IMR-90 (cell line): ENCODE measurements around the gene SLC26A11. TPM values are rescaled to one million over a fixed set of nuclear protein-coding genes. Genes with fewer than 3 reads are reported as not detected.

Experiments
- ATAC-seq: fragments of 200-7000 bp; cut with Tn5 transposase; 2 replicates; pipeline ENCODE4 v1.9.1; 2020; ENCODE audit warnings: low read depth, mild to moderate bottlenecking, moderate library complexity
- BruUV-seq: library from RNA; stranded (reverse); fragments of 400-500 nt; replicated peaks from 2 replicates; lab custom pipeline; 2021; lab: Mats Ljungman, UMichigan
- CTCF ChIA-PET: fragments of 300-600 bp; formaldehyde crosslinking; extraction: SDS; loops from one replicate; lab custom pipeline; 2021; ENCODE audit warnings: antibody characterized with exemption; lab: Yijun Ruan, JAX
- POLR2A ChIA-PET: fragments of 300-600 bp; sonication (Branson Sonifier 250); formaldehyde crosslinking; loops from one replicate; lab custom pipeline; 2022; ENCODE audit warnings: antibody characterized with exemption; ENCODE audit not compliant: unreplicated experiment; lab: Charles Lee
- DNase-seq: peaks from one replicate; pipeline ENCODE4 v3.0.0; 2013
- H2AFZ ChIP-seq: replicated peaks from 2 replicates; pipeline ENCODE3; 2013; ENCODE audit warnings: low read length, mild to moderate bottlenecking; ENCODE audit not compliant: poor library complexity
- H2AK5ac ChIP-seq: 2 replicates; pipeline ENCODE4 v1.6.1; 2013; ENCODE audit warnings: low read depth, low read length, inconsistent platforms
- H2AK9ac ChIP-seq: replicated peaks from 2 replicates; pipeline ENCODE3; 2013; ENCODE audit warnings: mild to moderate bottlenecking, low read depth, low read length, moderate library complexity; ENCODE audit not compliant: poor library complexity
- H2BK120ac ChIP-seq: 2 replicates; pipeline ENCODE4 v1.6.1; 2013; ENCODE audit warnings: low read depth, low read length, inconsistent platforms
- H2BK15ac ChIP-seq: 3 replicates; pipeline ENCODE4 v1.6.1; 2013; ENCODE audit warnings: low read depth, low read length, inconsistent platforms
- H2BK20ac ChIP-seq: 2 replicates; pipeline ENCODE4 v1.6.1; 2013; ENCODE audit warnings: low read depth, mild to moderate bottlenecking, inconsistent platforms, low read length, moderate library complexity
- H2BK5ac ChIP-seq: 2 replicates; pipeline ENCODE4 v1.6.1; 2013; ENCODE audit warnings: mild to moderate bottlenecking, low read depth, low read length, inconsistent platforms; ENCODE audit not compliant: poor library complexity, severe bottlenecking
- H3K14ac ChIP-seq: replicated peaks from 2 replicates; pipeline ENCODE4 v1.6.1; 2013; ENCODE audit warnings: low read depth, low read length, inconsistent platforms
- H3K18ac ChIP-seq: 2 replicates; pipeline ENCODE4 v1.6.1; 2013; ENCODE audit warnings: low read depth, low read length, control low read depth
- H3K23ac ChIP-seq: 2 replicates; pipeline ENCODE4 v1.6.1; 2013; ENCODE audit warnings: low read depth, low read length, inconsistent platforms
- H3K27ac ChIP-seq: 2 replicates; pipeline ENCODE4 v1.5.1; 2013; ENCODE audit warnings: mild to moderate bottlenecking, control low read depth, low read length; ENCODE audit not compliant: insufficient read depth
- H3K27me3 ChIP-seq: 2 replicates; pipeline ENCODE4 v1.6.1; 2013; ENCODE audit warnings: low read length; ENCODE audit not compliant: control insufficient read depth, insufficient read depth
- H3K36me3 ChIP-seq: 2 replicates; pipeline ENCODE4 v1.6.1; 2013; ENCODE audit warnings: low read length, mixed read lengths; ENCODE audit not compliant: control insufficient read depth, insufficient read depth
- H3K4ac ChIP-seq: 2 replicates; pipeline ENCODE4 v1.6.1; 2013; ENCODE audit warnings: low read depth, low read length, inconsistent platforms
- H3K4me1 ChIP-seq: 2 replicates; pipeline ENCODE4 v1.6.1; 2013; ENCODE audit warnings: low read length, mixed read lengths; ENCODE audit not compliant: control insufficient read depth, insufficient read depth
- H3K4me2 ChIP-seq: 2 replicates; pipeline ENCODE4 v1.6.1; 2013; ENCODE audit warnings: low read depth, mild to moderate bottlenecking, control low read depth, low read length, moderate library complexity
- H3K4me3 ChIP-seq: 2 replicates; pipeline ENCODE4 v1.5.1; 2013; ENCODE audit warnings: low read depth, mild to moderate bottlenecking, control low read depth, low read length, moderate library complexity; ENCODE audit not compliant: insufficient read depth
- H3K56ac ChIP-seq: 2 replicates; pipeline ENCODE4 v1.6.1; 2013; ENCODE audit warnings: low read length, inconsistent platforms; ENCODE audit not compliant: insufficient read depth; ENCODE audit errors: extremely low read depth
- H3K79me1 ChIP-seq, 2 experiments: 2 replicates each; pipeline ENCODE4 v1.6.1; 2013; ENCODE audit warnings: low read length in 2 of 2, inconsistent platforms in 1 of 2, low read depth in 1 of 2
- H3K9ac ChIP-seq: 2 replicates; pipeline ENCODE4 v1.6.1; 2013; ENCODE audit warnings: low read depth, low read length, control low read depth
- H3K9me1 ChIP-seq: 2 replicates; pipeline ENCODE4 v1.6.1; 2013; ENCODE audit warnings: low read length, inconsistent platforms; ENCODE audit not compliant: insufficient read depth
- H3K9me3 ChIP-seq: 2 replicates; pipeline ENCODE4 v1.6.1; 2013; ENCODE audit warnings: low read length; ENCODE audit not compliant: control insufficient read depth, insufficient read depth
- H4K20me1 ChIP-seq: 2 replicates; pipeline ENCODE4 v1.6.1; 2013; ENCODE audit warnings: low read length, inconsistent platforms; ENCODE audit not compliant: insufficient read depth
- H4K5ac ChIP-seq: 2 replicates; pipeline ENCODE4 v1.6.1; 2013; ENCODE audit warnings: mild to moderate bottlenecking, low read depth, low read length, control low read depth
- H4K8ac ChIP-seq, 2 experiments: 2 replicates each; pipeline ENCODE4 v1.6.1; 2013; ENCODE audit warnings: low read depth in 2 of 2, low read length in 2 of 2, control low read depth in 1 of 2, inconsistent platforms in 1 of 2
- H4K91ac ChIP-seq: 2 replicates; pipeline ENCODE4 v1.6.1; 2013; ENCODE audit warnings: low read depth, low read length, inconsistent platforms; ENCODE audit not compliant: insufficient read depth
- CEBPB ChIP-seq: IDR thresholded peaks from 2 replicates; pipeline ENCODE4 v1.6.1; 2012; ENCODE audit warnings: low read depth, low read length, improper control_type of control experiment
- FOS ChIP-seq: fragments of 150-350 bp; IDR thresholded peaks from 2 replicates; pipeline ENCODE4 v1.6.1; 2016; ENCODE audit warnings: low read depth, low read length
- MAFK ChIP-seq: IDR thresholded peaks from 2 replicates; pipeline ENCODE4 v1.6.1; 2012; ENCODE audit warnings: low read depth, low read length, improper control_type of control experiment
- MAZ ChIP-seq: IDR thresholded peaks from 2 replicates; pipeline ENCODE4 v1.6.1; 2012; ENCODE audit warnings: low read depth, mild to moderate bottlenecking, low read length, improper control_type of control experiment, moderate library complexity, borderline replicate concordance
- POLR2A ChIP-seq: IDR thresholded peaks from 2 replicates; pipeline ENCODE4 v1.6.1; 2012; ENCODE audit warnings: mild to moderate bottlenecking, low read depth, low read length
- RAD21 ChIP-seq: IDR thresholded peaks from 2 replicates; pipeline ENCODE4 v1.6.1; 2012; ENCODE audit warnings: low read length, improper control_type of control experiment
- RCOR1 ChIP-seq: IDR thresholded peaks from 2 replicates; pipeline ENCODE4 v1.6.1; 2012; ENCODE audit warnings: mild to moderate bottlenecking, low read length, improper control_type of control experiment; ENCODE audit not compliant: insufficient replicate concordance
- RFX5 ChIP-seq: IDR thresholded peaks from 2 replicates; pipeline ENCODE4 v1.8.0; 2012; ENCODE audit warnings: low read depth, mild to moderate bottlenecking, low read length, moderate library complexity
- SMC3 ChIP-seq: fragments of 150-350 bp; IDR thresholded peaks from 2 replicates; pipeline ENCODE4 v1.6.1; 2016; ENCODE audit warnings: low read depth, mild to moderate bottlenecking, antibody characterized with exemption, low read length, moderate library complexity
- USF2 ChIP-seq: fragments of 150-350 bp; IDR thresholded peaks from 2 replicates; pipeline ENCODE4 v1.6.1; 2017; ENCODE audit warnings: mild to moderate bottlenecking, antibody characterized with exemption, low read length, low read depth
- WGBS, 2 experiments: methylation state at CpG; one replicate each; pipeline versions ENCODE4 v1.1.5 to v1.1.7; 2013; ENCODE audit warnings: missing lambda C conversion rate in 2 of 2; ENCODE audit not compliant: insufficient read length in 1 of 2; ENCODE audit errors: extremely low coverage in 2 of 2; 5-methylcytosine and 5-hydroxymethylcytosine counted together
- dilution Hi-C: fragments of 300-500 bp; cut with HindIII; formaldehyde crosslinking; loops from one replicate; pipeline ENCODE4 v1.14.3; 2018; ENCODE audit warnings: low sequenced_read_pairs; ENCODE audit not compliant: unreplicated experiment
- in situ Hi-C: fragments of 300-500 bp; cut with MboI; formaldehyde crosslinking; loops from 3 replicates; pipeline ENCODE4 v1.14.3; 2019; ENCODE audit warnings: low sequenced_read_pairs, inconsistent platforms, mixed read lengths
- intact Hi-C: fragments of 100-400 bp; cut with micrococcal nuclease; formaldehyde crosslinking; loops from 2 replicates; pipeline ENCODE4 v1.10.0; 2022
- polyA plus RNA-seq, 3 experiments: library from polyadenylated mRNA; depleted of rRNA; stranded (reverse); fragments of >200 nt; gene quantifications; 2 replicates each; pipeline ENCODE4 v1.2.3, GENCODE V29; 2012; ENCODE audit warnings: low replicate concordance in 1 of 3
- total RNA-seq: library from RNA; depleted of rRNA; stranded (reverse); fragments of >200 nt; gene quantifications from 2 replicates; pipeline ENCODE4 v1.2.3, GENCODE V29; 2012
- TF ChIP-seq, protein P1 (sequence below): fragments of 150-350 bp; IDR thresholded peaks from 2 replicates; pipeline ENCODE4 v1.6.1; 2016; ENCODE audit warnings: low read depth, mild to moderate bottlenecking, low read length, moderate library complexity, borderline replicate concordance
- TF ChIP-seq, protein P2 (sequence below): conservative IDR thresholded peaks from 2 replicates; pipeline ENCODE4 v1.5.1; 2012; ENCODE audit warnings: mild to moderate bottlenecking, low read depth, low read length, improper control_type of control experiment

Gene SLC26A11
- total and polyA plus RNA-seq, 2 of the 4 experiments (the other 2 are of a cell fraction), result 3.2 to 15.6 TPM

DNA sequence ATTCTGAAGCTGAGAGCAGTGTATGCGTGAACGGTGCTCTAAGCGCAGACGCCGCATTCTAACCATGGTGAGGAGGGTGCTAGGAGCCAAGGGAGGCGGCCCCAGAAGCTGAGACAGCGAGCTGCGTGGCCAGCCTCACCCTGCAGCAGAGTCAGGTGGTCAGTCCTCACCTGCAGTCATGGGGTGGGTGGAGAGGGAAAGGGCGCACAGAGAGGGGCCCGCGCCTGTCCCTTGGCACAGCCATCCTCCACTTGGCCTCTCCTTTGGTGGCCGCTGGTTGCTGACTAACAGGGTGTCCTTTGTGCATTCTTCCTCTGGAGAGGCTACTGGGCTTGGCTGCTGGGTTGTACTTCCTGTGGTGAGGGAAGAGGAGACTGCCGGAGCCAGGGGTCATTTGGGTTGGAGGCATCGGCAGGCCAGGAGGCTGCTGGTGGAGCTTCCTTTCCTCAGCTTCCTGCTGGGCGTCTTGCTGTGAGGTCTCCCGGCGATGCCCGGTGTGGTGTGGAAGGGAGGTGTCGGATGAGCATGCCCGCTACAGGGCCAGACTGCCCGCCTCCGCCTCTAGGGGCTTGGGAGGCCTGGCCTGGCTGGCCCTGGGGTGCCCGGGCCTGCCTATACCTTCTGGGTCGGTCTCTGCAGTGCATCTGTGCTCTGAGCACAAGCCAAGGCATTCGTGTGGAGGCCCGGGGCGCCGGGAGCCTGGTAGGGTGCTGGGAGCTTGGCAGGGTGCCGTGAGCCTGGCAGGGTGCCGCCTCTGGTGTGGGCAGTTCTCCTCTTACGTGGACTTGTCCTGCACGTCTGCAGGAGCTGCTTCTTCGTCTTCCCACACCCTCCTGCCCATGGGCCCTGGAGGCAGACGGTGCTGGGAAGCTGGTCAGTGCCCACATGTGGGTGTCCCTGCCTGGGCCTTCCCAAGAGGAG lies 57.8 kb downstream of the SLC26A11 start (continued):
- TF ChIP-seq, protein P1, sequence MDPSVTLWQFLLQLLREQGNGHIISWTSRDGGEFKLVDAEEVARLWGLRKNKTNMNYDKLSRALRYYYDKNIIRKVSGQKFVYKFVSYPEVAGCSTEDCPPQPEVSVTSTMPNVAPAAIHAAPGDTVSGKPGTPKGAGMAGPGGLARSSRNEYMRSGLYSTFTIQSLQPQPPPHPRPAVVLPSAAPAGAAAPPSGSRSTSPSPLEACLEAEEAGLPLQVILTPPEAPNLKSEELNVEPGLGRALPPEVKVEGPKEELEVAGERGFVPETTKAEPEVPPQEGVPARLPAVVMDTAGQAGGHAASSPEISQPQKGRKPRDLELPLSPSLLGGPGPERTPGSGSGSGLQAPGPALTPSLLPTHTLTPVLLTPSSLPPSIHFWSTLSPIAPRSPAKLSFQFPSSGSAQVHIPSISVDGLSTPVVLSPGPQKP, result no peak
- no peak for TF ChIP-seq RFX5

DNA sequence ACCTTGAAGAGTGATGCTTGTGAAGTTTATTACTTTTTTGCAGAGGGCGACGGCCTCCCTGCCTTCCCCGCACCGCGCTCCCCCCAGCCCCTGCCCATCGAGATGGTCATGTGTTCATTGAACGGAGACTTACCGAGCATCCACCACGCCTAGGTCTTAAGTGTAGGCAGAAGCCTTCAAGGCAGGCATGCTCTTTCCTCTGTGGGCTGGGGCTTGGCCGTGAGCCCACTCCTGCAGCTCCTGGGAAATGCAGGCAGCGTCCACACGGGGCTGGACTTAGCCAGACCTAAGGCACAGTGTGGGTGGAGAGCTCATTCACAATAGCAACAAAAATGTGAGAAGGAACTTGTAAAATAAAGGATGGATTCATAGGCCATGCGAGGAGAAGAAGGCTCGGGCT lies 59.7 kb downstream of the SLC26A11 start:
- Histone ChIP-seq H3K4me2 (no peak overlapping the region), H2AK5ac (no peak overlapping the region), H3K18ac (no peak overlapping the region), H3K27ac (no peak overlapping the region), H4K8ac (no peak overlapping the region), H3K36me3 (peaks cover 19% of the 10 kb centered on the region), H2BK5ac (no peak overlapping the region), H3K14ac (no peak overlapping the region), H3K9me3 (no peaks in the 10 kb centered on the region), H3K27me3 (no peaks in the 10 kb centered on the region), H2AFZ (peak overlapping the region; percentile 9), H3K4ac (no peak overlapping the region), H3K23ac (no peak overlapping the region), H2AK9ac (peak overlapping the region; percentile 21), H2BK120ac (no peak overlapping the region), H3K56ac (no peak overlapping the region), H4K5ac (no peak overlapping the region), H2BK20ac (no peak overlapping the region), H3K79me1 (peaks cover 10 to 51% of the 10 kb centered on the region in 2 experiments; a peak in 3 of 4 replicates), H3K9me1 (peaks cover 6% of the 10 kb centered on the region; the same call in 1 of the 2 replicates), H3K4me1 (peaks cover 2% of the 10 kb centered on the region), H3K9ac (no peak overlapping the region), H4K91ac (no peak overlapping the region), H3K4me3 (no peak overlapping the region), H4K20me1 (peaks cover 19% of the 10 kb centered on the region), H2BK15ac (no peak overlapping the region)
- WGBS, 2 experiments, result no CpG with 5 or more reads among the region's 14 CpGs
- DNase-seq (peak; percentile 88), ATAC-seq (peak; percentile 98)
- ChIA-PET POLR2A (no interaction called here), CTCF (no interaction called here)
- in situ Hi-C loops (no loop called here), intact Hi-C loops (no loop called here), dilution Hi-C loops (no loop called here)
- no TSS peak for BruUV-seq
- TF ChIP-seq CEBPB (peak; percentile 81), RCOR1 (no peak), RAD21 (peak; percentile 35), MAFK (no peak), SMC3 (peak; percentile 42), USF2 (no peak), RFX5 (no peak), FOS (no peak), MAZ (peak; percentile 33; the same call in 1 of the 2 replicates), POLR2A (no peak)
- TF ChIP-seq, protein P2, sequence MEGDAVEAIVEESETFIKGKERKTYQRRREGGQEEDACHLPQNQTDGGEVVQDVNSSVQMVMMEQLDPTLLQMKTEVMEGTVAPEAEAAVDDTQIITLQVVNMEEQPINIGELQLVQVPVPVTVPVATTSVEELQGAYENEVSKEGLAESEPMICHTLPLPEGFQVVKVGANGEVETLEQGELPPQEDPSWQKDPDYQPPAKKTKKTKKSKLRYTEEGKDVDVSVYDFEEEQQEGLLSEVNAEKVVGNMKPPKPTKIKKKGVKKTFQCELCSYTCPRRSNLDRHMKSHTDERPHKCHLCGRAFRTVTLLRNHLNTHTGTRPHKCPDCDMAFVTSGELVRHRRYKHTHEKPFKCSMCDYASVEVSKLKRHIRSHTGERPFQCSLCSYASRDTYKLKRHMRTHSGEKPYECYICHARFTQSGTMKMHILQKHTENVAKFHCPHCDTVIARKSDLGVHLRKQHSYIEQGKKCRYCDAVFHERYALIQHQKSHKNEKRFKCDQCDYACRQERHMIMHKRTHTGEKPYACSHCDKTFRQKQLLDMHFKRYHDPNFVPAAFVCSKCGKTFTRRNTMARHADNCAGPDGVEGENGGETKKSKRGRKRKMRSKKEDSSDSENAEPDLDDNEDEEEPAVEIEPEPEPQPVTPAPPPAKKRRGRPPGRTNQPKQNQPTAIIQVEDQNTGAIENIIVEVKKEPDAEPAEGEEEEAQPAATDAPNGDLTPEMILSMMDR, result peak; percentile 24; the same call in 1 of the 2 replicates
